LNCaP clone FGC (cell line): ENCODE results near the gene TAF3.

ENCODE experiments used
- DNase-seq: peaks from one replicate; pipeline ENCODE4 v3.0.0-alpha.2; 2011; ENCODE audit warnings: low read depth
- H3K4me3 ChIP-seq: 2 replicates; pipeline ENCODE4 v1.5.1; 2011; ENCODE audit warnings: mild to moderate bottlenecking, low read depth, low read length, control low read depth
- TF ChIP-seq, protein P1 (sequence below): IDR thresholded peaks from 2 replicates; pipeline ENCODE4 v1.5.1; 2012; ENCODE audit warnings: mild to moderate bottlenecking; ENCODE audit not compliant: control insufficient read depth, insufficient read depth; ENCODE audit errors: extremely low read depth

The TAF3 gene

DNA sequence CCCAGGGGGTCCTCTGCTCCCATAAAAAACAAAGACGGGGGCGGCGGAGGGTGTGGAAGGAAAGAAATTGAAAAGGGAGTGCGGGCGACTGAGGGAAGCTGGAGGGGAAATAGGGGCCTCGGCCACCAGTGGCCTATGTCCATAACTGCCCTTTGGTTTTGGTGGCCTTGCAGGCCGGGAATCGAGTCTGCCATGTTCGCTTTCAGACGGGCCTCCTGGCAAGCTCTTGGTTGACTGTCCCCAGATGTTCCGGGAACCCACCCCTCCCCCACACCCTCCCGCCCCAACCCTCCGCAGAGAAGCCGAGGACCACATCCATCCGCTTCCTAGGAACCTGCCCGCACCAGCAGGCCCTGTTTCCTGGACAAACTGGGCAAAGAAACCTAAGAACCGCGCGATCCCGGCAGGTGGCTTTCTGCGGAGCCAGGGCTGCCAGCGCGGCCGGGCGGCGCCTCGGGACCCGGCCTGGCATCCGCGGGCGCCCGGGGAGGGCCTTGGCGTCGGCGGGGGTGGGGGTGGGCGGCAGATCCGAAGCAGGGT, 216.2 kb downstream of the TAF3 start:
- no peak overlapping the region for H3K4me3 ChIP-seq
- TF ChIP-seq, protein P1, sequence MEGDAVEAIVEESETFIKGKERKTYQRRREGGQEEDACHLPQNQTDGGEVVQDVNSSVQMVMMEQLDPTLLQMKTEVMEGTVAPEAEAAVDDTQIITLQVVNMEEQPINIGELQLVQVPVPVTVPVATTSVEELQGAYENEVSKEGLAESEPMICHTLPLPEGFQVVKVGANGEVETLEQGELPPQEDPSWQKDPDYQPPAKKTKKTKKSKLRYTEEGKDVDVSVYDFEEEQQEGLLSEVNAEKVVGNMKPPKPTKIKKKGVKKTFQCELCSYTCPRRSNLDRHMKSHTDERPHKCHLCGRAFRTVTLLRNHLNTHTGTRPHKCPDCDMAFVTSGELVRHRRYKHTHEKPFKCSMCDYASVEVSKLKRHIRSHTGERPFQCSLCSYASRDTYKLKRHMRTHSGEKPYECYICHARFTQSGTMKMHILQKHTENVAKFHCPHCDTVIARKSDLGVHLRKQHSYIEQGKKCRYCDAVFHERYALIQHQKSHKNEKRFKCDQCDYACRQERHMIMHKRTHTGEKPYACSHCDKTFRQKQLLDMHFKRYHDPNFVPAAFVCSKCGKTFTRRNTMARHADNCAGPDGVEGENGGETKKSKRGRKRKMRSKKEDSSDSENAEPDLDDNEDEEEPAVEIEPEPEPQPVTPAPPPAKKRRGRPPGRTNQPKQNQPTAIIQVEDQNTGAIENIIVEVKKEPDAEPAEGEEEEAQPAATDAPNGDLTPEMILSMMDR: no peak

DNA sequence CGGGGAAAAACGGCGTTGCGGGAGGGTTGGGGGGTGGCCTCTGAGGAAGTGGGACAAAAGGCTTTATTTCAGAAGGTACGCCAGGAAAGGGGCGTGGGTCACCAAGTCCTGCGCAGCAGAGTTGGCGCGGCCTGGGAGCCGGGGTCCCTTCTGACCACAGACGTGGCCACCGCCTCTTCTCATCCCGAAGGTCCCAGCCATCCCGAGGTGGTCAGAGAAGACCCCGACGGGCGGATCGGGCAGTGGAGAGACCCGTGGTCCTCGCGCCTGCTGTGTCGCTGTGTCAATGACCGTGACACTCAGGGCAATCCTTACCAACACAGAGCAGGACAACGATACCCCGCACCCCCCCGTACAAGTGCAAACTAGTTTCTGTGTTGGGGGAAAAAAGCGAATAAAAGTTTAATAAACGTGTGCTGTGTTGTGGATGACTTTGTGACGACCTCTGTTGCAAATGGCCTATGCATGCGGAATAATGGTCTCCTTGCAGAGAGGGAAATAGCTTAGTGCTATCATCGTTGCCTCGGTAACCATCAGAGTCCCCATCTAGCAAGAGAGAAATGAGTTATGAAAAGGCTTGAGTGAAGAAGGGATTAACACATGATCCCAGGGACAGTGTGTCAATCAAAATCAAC, 216.8 kb downstream of the TAF3 start:
- no peak overlapping the region for H3K4me3 ChIP-seq
- TF ChIP-seq, protein P1: no peak
- DNase-seq: no peak

More for the DNA sequence above, 216.2 kb downstream of the TAF3 start:
- DNase-seq: no peak

DNA sequence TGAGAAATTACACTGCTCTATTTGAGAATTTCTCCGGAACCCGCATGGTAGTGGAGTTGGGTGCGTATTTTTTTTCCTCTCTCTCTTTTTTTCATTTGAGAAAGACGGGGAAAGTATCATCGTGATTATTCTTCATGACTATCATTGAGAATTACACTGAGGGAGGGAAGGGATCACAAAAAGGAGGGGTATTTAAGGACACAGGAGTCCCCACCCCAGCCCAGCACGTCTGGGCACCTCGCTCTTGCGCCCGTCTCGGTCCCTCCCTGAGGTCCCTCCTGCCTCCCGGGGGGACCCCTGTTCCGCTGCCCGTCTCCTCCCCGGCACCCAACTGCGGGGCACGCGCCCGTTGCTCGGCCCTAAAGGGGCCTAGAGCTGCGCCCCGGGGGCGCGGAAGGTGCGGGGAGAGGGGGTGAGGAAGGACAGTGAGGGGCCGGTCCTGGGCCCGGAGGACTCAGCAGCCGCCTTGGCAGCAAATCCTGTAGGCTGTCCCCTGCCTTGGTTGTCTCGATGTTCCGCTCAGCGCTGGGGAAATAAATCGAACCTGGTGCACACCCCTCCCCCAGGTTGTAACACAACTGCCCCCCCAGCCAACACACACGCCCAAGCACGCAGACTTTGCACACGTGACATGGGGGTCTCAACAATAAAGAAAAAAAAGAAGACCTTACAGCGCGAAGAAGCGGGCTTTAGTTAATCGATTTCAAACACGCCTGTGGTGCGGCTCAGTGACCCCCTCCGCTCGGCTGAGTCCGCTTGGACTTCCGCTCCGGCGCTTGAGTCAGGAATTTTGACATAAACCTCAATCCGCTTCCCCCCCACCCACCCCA, 217.6 kb downstream of the TAF3 start:
- no peak for DNase-seq
- no peak overlapping the region for H3K4me3 ChIP-seq
- TF ChIP-seq, protein P1: no peak

DNA sequence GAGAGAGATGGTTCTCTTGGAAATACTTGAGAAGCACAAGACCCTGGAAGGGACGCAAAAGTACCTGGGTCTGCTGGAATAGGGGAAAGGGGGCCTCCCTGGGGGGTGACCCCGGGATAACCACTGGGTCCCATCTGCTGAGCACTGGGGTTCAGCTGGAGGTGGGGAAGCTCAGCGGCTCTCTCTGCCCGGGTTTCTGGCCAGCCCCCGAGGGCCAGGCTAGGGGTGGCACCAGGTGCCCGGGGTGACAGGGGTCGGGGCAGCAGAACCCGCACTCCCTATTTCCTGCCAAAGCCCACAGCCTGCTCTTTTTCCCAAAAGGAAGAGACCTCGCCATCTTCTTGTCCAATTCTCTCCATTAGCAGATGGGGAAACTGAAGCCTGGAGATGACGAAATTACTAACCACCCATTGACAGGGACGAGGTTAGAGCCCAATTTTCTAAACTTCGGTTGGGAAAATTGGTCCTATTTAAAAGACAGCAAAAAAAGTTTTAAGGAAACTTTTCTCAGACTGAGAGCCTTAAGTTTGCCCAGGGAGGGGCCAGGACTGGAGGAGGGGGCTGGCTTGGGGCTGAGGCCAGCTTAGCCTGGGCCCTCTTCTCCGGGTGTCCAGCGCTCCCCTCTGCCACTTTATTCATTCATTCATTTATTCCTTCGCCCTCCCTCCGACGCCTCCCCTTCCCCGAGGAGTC, 218.3 kb downstream of the TAF3 start:
- H3K4me3 ChIP-seq: no peak overlapping the region
- TF ChIP-seq, protein P1: no peak
- no peak for DNase-seq

DNA sequence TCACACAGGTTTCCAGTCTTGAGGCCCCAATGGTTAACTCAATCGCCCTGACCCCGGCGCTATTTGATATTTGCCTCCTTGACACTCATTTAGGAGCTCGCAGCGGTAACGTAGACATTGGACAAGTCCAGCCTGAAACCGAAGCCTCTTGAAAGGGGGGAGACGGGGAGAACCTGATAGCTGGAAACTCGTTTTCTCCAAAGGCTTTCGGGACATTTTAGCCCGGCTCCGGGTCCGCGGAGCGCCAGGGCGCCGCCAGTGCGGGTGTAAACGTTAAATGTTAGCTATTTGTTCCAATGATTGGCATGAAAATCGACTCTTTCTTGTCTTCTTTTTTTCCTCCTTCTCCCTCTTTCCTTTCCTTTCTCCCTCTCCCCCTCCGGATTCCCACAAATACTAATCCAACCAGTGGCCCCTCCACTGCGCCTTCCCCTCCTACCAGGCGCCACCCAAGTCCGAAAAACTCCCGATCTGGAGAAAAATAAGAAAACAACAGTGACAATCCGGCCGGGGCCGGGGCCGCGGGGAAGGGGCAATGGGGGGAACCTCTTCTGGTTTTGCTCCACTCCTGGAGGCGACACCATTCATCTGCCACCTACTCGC, 219.0 kb downstream of the TAF3 start:
- DNase-seq: no peak
- TF ChIP-seq, protein P1: no peak
- H3K4me3 ChIP-seq: no peak overlapping the region
